ENCODE results near the gene MAMDC2. TPM values are rescaled to one million over a fixed set of nuclear protein-coding genes. Genes with fewer than 3 reads are reported as not detected.

The MAMDC2 gene
- total and polyA plus RNA-seq, 2 of the 4 experiments (the other 2 are of a cell fraction), result 5.0 to 5.2 TPM

GRCh38 chr9:70081120-70081495 lies 37.5 kb downstream of the MAMDC2 start:
- Histone ChIP-seq H4K91ac (ENCODE audit: insufficient read depth, low read depth, low read length) (no peak overlapping the region), H3K9ac (ENCODE audit: low read depth, low read length) (no peak overlapping the region), H4K8ac (ENCODE audit: low read depth in 2 of 2, low read length in 2 of 2) (no peak overlapping the region), H3K4me3 (ENCODE audit: insufficient read depth, low read depth, low read length) (no peak overlapping the region), H2BK20ac (ENCODE audit: low read depth, low read length) (peak overlapping the region; percentile 19; the same call in 1 of the 2 replicates), H3K9me3 (ENCODE audit: control insufficient read depth, insufficient read depth, low read length) (no peaks in the 10 kb centered on the region), H3K4me1 (ENCODE audit: control insufficient read depth, insufficient read depth, low read length) (peaks cover 1% of the 10 kb centered on the region; the same call in 1 of the 2 replicates), H3K18ac (ENCODE audit: low read depth, low read length) (no peak overlapping the region), H2AK5ac (ENCODE audit: low read depth, low read length) (no peak overlapping the region; the same call in 1 of the 2 replicates), H3K79me1 (ENCODE audit: low read depth in 1 of 2, low read length in 2 of 2) (no peaks in the 10 kb centered on the region), H2BK120ac (ENCODE audit: low read depth, low read length) (no peak overlapping the region), H3K4ac (ENCODE audit: low read depth, low read length) (no peak overlapping the region), H3K14ac (replicated peaks; ENCODE audit: low read depth, low read length) (0 out of 2 replicates have a peak overlapping the region, but pooled peaks have one; percentile 8), H2BK5ac (ENCODE audit: low read depth, low read length, poor library complexity, severe bottlenecking) (no peak overlapping the region), H3K23ac (ENCODE audit: low read depth, low read length) (no peak overlapping the region), H3K36me3 (ENCODE audit: control insufficient read depth, insufficient read depth, low read length) (no peaks in the 10 kb centered on the region), H2AFZ (replicated peaks; ENCODE audit: low read length, poor library complexity) (no peak overlapping the region), H3K4me2 (ENCODE audit: low read depth, low read length) (no peak overlapping the region), H3K27me3 (ENCODE audit: control insufficient read depth, insufficient read depth, low read length) (no peaks in the 10 kb centered on the region; the same call in 1 of the 2 replicates), H4K5ac (ENCODE audit: low read depth, low read length) (no peak overlapping the region), H2AK9ac (replicated peaks; ENCODE audit: low read depth, low read length, poor library complexity) (no peak overlapping the region), H3K56ac (ENCODE audit: extremely low read depth, insufficient read depth, low read length) (no peak overlapping the region), H4K20me1 (ENCODE audit: insufficient read depth, low read length) (no peaks in the 10 kb centered on the region), H3K27ac (ENCODE audit: insufficient read depth, low read length) (no peak overlapping the region), H3K9me1 (ENCODE audit: insufficient read depth, low read length) (0 out of 2 replicates have a peak, but pooled peaks cover 2% of the 10 kb centered on the region), H2BK15ac (ENCODE audit: low read depth, low read length) (no peak overlapping the region)
- peak; percentile 76 for DNase-seq
- ATAC-seq (ENCODE audit: low read depth), result peak; percentile 56; the same call in 1 of the 2 replicates
- TF ChIP-seq SMC3 (IDR thresholded peaks at IDR 0.05; ENCODE audit: low read depth, low read length), result no peak
- no peak for TF ChIP-seq CHD1 (IDR thresholded peaks at IDR 0.05; ENCODE audit: low read depth, low read length)
- no peak for TF ChIP-seq CTCF (conservative IDR thresholded peaks at IDR 0.05; ENCODE audit: low read depth, low read length)
- TF ChIP-seq MAZ (IDR thresholded peaks at IDR 0.05; ENCODE audit: borderline replicate concordance, low read depth, low read length), result no peak
- TF ChIP-seq CEBPB (IDR thresholded peaks at IDR 0.05; ENCODE audit: low read depth, low read length), result no peak
- no peak for TF ChIP-seq NFE2L2 (IDR thresholded peaks at IDR 0.05; ENCODE audit: low read depth, low read length)
- no peak for TF ChIP-seq RFX5 (IDR thresholded peaks at IDR 0.05; ENCODE audit: low read depth, low read length)
- no peak for TF ChIP-seq ELK1 (IDR thresholded peaks at IDR 0.05; ENCODE audit: borderline replicate concordance, low read depth, low read length)
- TF ChIP-seq MAFK (IDR thresholded peaks at IDR 0.05; ENCODE audit: low read depth, low read length), result no peak
- TF ChIP-seq FOS (IDR thresholded peaks at IDR 0.05; ENCODE audit: low read depth, low read length), result no peak
- TF ChIP-seq, protein P1, sequence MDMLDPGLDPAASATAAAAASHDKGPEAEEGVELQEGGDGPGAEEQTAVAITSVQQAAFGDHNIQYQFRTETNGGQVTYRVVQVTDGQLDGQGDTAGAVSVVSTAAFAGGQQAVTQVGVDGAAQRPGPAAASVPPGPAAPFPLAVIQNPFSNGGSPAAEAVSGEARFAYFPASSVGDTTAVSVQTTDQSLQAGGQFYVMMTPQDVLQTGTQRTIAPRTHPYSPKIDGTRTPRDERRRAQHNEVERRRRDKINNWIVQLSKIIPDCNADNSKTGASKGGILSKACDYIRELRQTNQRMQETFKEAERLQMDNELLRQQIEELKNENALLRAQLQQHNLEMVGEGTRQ (IDR thresholded peaks at IDR 0.05; ENCODE audit: low read depth, low read length), result no peak
- TF ChIP-seq RCOR1 (IDR thresholded peaks at IDR 0.05; ENCODE audit: insufficient replicate concordance, low read length), result no peak
- TF ChIP-seq POLR2A (IDR thresholded peaks at IDR 0.05; ENCODE audit: low read depth, low read length), result no peak
- TF ChIP-seq RAD21 (IDR thresholded peaks at IDR 0.05; ENCODE audit: low read length), result no peak
- TF ChIP-seq MXI1 (IDR thresholded peaks at IDR 0.05; ENCODE audit: borderline replicate concordance, low read depth, low read length), result no peak
- no peak for TF ChIP-seq BHLHE40 (IDR thresholded peaks at IDR 0.05; ENCODE audit: low read depth, low read length)
- intact Hi-C loops (cut with micrococcal nuclease), result no loop called here
- BruUV-seq (replicated peaks), result no TSS peak
- ChIA-PET CTCF (interaction anchor here (1.2 to 1.9 kb wide), 2 partner anchors 30 to 127 kb away, joined by 3 to 7 read pairs; no protein-coding TSS in a partner anchor), POLR2A (ENCODE audit: unreplicated experiment) (no interaction called here)
- WGBS, 2 experiments (ENCODE audit: extremely low coverage in 2 of 2, insufficient read length in 1 of 2), result no CpG with 5 or more reads among the region's 1 CpG
- dilution Hi-C loops (cut with HindIII; ENCODE audit: low sequenced_read_pairs, unreplicated experiment), result no loop called here
- in situ Hi-C loops (cut with MboI; ENCODE audit: low sequenced_read_pairs), result no loop called here

All from IMR-90 (cell line).